Activated CD8-positive, alpha-beta memory T cell treated with anti-CD3 and anti-CD28 coated beads for 24 hours (primary cell): ENCODE measurements around the gene CAPN13.

ENCODE experiments used
- DNase-seq: peaks from one replicate; pipeline ENCODE4 v3.0.0-alpha.2; 2020

Gene CAPN13

DNA sequence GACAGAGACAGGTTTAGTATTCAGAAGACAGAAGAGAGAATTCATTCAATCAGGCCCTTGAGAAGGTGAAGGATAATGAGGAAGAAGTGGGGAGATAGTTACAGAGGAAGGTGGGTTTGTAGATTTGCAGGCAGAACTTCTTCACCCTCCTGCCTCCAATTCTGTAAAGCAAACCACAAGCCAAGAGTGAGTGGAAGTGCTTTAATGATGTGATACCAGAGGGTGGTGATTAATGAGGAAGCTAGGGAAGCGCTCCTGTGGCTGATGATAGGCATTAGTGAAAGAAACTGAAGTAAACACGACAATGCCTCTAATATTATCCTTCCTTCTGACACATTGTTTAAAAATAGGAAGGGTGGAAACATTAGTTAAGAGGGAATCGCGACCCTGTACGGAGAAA lies 78.2 kb downstream of the CAPN13 start:
- DNase-seq: no peak

GRCh38 chr2:30722936-30723725 lies 84.1 kb downstream of the CAPN13 start:
- DNase-seq: peak; percentile 32

- no peak for DNase-seq
These were observed 85.3 kb downstream of the CAPN13 start for GRCh38 chr2:30721668-30722647.

GRCh38 chr2:30721241-30721640 lies 86.0 kb downstream of the CAPN13 start:
- no peak for DNase-seq

- DNase-seq: peak; percentile 43
These were observed 90.1 kb downstream of the CAPN13 start for GRCh38 chr2:30717081-30717650.

GRCh38 chr2:30716123-30716900 lies 90.9 kb downstream of the CAPN13 start:
- peak; percentile 44 for DNase-seq

DNA sequence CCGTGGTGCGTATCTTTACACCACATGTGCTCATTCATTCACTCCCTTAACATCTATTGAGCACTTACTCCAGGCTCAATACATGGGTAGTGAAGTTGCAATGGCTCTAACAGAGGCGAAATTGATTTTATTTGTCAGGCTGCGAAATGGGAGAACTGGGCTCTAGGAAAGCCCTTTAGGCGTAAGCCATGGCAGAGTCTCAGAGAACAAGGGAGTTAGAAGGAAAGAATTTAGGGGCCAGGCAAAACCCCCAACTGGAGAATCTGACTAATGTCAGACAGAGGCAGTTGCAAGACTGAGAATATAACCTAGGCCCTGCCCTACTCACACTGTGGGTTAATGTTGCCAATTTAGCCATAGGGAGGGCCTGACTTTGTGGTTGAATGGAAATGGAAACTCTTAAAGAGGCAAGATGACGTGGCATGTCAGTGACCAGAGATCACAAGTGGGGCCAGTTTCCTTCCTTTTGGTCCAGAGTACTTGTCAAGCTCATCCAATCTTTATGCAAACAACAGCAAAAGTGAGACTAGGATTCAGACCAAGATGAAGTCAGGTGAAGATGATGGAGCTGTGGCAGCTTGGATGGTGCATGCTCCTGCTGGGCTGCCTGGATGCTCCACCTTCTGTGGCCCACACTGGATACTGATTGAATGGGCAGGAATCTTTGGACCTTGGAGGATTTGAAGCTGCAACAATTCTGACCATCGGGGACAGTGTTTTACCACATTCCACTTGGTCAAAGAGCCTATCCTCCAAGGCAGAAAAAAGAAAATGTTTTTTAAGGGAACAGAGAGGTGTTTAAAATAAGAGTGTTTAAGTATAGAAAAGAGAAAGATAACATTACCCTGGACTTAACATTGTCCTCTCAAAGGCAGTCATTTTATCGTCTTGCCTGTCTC lies 92.2 kb downstream of the CAPN13 start:
- DNase-seq: peak; percentile 52

- no peak for DNase-seq
These were observed 93.5 kb downstream of the CAPN13 start for GRCh38 chr2:30713698-30714097.

DNA sequence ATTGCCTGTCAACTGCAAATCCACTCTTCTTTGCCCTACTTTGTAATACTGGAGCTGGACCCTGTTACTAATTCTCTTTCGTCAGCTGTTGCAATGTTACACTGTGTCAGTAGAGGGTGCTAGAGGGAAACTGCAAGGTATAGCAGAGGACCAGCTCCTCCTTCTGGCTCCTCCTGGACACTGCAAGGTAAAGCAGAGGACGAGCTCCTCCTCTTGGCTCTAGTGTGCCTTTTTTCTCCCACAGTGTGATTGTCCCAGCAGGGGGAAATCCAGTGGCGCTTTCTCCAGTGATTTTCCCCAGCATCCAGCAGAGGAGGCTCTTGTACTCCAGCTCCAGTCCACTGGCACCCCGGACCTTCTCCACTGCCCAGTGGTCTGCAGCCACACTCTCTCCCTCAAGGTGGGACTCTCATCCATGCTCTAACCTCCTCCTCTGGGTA lies 95.6 kb downstream of the CAPN13 start:
- DNase-seq: peak; percentile 88

DNA sequence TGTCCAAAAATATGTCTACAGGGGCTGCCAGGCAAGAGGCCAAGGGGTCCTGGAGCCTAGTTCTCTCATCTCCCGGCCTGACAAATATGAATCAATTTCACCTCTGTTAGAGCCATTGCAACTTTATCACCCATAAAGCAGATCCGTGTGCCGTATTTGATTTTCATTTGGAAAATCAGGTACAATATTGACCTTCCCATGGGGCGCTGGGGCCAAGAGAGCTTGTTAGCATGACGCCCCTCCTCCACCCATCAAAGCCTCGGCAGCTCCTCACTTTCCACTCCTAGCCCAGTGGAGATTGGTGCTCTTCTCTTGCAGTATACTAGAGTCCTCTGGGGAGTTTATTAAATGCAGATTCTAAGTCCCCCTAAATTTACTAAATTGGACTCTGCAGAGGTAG lies 96.8 kb downstream of the CAPN13 start:
- DNase-seq: no peak

GRCh38 chr2:30710016-30710415 lies 97.2 kb downstream of the CAPN13 start:
- DNase-seq: peak; percentile 43

DNA sequence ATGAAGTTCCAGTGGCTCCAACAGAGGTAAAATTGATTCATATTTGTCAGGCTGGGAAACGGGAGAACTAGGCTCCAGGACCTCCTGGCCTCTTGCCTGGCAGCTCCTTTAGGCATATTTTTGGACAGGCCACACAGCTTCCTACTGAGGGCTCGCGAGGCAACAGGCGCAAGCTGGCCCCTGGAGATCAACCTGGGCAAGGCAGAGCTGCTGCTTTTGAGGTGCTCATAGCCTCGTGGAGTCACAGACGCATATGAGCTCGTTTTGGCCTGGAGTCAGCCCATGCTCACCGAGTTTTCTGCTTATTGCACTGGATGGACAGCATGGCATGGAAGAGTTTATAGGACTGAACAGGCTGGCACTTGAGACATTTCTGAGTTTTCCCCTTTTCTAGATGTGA lies 97.7 kb downstream of the CAPN13 start:
- peak; percentile 51 for DNase-seq

GRCh38 chr2:30708491-30709290 lies 98.6 kb downstream of the CAPN13 start:
- DNase-seq: peak; percentile 52

GRCh38 chr2:30707304-30707903 lies 99.8 kb downstream of the CAPN13 start:
- DNase-seq: peak; percentile 53

DNA sequence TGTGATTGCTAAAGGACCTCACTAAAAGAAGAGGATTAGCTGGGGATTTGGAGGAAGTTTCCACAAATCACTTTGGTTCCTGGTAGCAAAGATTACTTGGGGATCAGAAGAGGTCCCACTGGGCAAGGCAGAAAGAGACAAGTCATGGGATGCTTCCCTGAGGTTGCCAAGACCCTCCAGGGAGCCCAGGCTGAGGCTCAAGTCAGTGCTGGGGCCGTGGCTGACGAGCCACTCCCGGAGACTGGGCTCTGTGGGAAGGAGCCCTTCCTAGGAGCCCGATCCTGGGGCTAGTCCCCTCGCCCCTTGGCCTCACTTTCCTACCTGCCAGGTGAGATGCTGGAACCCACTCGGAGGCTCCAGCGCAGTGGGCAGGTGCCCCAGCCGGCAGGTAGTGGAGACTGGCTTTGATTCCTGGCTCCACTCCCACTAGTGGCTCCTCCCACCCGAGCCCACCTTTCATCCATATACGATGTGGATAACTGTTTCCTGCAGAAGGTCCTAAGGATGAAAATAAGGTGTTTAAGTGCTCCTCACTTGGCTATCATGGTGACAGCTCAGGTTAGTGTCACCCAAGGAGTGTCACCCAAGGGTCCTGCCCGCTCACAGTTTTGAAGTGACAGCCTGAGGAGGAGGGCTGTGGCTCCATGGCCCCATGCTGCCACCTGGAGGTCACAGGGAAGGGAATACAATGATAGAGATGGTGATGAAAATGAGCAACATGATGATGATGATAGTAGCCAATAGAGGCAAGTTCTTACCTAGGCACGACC lies 100.5 kb downstream of the CAPN13 start:
- peak; percentile 89 for DNase-seq

GRCh38 chr2:30705711-30706533 lies 101.3 kb downstream of the CAPN13 start:
- peak; percentile 51 for DNase-seq

DNA sequence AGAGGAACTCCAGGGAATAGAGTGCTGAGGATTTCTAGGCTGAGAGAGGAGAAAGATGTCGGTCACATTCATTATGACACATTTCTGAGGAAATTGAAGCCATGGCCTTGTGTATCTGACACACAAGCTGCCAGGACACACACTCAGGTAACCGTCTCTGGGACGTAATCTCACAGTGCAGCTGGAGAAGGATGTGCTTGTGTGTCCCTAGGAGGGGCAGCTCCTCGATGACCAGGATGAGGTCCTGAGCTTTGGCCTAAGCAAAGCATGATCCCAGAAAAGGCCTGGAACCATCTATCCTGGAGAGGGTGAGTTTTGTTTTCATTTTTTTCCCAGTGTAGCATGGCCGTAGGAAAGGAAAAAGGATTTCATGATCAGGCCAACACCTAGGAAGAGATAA lies 102.2 kb downstream of the CAPN13 start:
- DNase-seq: no peak

DNA sequence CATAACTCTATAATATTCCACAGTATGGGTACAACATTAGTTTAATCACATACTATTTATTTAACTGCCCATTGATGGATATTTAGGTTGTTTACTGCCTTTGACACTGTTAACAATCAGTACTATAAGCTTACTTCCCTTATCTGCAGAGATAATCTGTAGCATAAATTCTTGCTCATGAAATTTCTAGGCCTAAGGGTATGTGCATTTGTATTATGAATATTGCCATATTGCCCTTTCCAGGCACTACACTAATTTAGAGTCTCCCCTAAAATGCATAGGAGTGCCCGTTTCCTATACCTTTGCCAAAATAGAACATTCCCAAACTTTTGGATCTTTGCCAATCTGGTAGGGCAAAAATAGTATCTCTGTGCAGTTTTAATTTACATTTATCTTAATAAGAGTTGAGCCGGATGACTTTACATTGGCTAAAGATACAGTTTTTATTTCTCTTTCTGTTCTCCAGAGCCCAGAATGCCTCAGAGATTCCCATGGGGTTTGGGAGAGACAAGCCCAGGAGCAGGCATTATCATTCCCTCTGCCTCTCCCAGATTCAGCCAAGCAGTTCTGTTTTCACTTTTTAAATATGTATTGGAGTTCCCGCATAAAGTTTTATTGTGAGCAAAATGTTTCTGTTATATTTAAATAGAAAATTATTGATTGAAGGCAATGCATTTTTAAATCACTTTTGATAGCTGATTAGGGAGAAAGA lies 102.8 kb downstream of the CAPN13 start:
- DNase-seq: no peak
